PFSK-1 (cell line): Measurements from ENCODE around the gene MLKL.

Experiments used
- POLR2AphosphoS5 ChIP-seq: IDR thresholded peaks from 2 replicates; pipeline ENCODE4 v1.6.1; 2012; ENCODE audit warnings: low read depth, mild to moderate bottlenecking, control low read depth, low read length, moderate library complexity
- TF ChIP-seq, protein P1 (sequence below), 2 experiments: IDR thresholded peaks; 2 replicates each; pipeline versions ENCODE4 v1.6.1 to v1.8.0; 2011 to 2012; ENCODE audit warnings: low read depth in 2 of 2, low read length in 2 of 2, control low read depth in 1 of 2, inconsistent platforms in 1 of 2, mild to moderate bottlenecking in 1 of 2, moderate library complexity in 1 of 2; ENCODE audit not compliant: insufficient read depth in 1 of 2

DNA sequence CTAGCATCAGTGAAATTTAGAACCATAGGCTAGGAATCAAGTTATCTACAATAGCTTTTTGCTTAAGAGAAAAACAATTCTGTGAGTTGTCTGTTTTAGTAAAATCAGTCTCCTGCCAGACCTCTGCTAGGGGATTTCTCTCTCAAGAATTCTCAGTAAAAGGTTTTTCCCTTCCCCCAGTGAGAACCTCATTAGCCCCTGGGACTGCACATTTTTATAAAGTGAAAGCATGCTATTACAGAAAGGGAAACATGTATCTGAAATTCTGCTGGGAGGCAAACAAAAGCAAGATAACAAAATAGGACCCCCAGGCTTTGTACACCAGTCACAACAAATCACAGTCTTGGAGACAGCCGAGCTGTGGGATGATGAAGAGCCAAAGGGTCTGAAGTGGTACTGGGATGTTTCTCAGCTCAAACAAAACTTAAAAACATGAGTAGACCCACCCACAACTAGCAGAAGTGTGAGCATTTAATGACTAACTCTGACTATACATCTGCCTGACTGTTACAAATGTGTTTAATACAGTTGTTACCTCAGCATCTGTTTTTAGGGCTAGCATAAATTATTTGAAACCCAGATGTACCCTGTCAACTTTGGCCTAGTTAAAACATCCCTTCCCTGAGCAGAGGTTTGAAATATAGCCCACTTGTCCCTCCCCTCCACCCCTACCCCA, 73.8 kb downstream of the MLKL start:
- no peak for TF ChIP-seq POLR2AphosphoS5
- TF ChIP-seq, protein P1, sequence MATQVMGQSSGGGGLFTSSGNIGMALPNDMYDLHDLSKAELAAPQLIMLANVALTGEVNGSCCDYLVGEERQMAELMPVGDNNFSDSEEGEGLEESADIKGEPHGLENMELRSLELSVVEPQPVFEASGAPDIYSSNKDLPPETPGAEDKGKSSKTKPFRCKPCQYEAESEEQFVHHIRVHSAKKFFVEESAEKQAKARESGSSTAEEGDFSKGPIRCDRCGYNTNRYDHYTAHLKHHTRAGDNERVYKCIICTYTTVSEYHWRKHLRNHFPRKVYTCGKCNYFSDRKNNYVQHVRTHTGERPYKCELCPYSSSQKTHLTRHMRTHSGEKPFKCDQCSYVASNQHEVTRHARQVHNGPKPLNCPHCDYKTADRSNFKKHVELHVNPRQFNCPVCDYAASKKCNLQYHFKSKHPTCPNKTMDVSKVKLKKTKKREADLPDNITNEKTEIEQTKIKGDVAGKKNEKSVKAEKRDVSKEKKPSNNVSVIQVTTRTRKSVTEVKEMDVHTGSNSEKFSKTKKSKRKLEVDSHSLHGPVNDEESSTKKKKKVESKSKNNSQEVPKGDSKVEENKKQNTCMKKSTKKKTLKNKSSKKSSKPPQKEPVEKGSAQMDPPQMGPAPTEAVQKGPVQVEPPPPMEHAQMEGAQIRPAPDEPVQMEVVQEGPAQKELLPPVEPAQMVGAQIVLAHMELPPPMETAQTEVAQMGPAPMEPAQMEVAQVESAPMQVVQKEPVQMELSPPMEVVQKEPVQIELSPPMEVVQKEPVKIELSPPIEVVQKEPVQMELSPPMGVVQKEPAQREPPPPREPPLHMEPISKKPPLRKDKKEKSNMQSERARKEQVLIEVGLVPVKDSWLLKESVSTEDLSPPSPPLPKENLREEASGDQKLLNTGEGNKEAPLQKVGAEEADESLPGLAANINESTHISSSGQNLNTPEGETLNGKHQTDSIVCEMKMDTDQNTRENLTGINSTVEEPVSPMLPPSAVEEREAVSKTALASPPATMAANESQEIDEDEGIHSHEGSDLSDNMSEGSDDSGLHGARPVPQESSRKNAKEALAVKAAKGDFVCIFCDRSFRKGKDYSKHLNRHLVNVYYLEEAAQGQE (IDR thresholded peaks at IDR 0.05; ENCODE audit: insufficient read depth in 1 of 2, low read depth in 2 of 2, low read length in 2 of 2), result no peak
